ENCODE measurements around the gene ZNF784.

Gene ZNF784

DNA sequence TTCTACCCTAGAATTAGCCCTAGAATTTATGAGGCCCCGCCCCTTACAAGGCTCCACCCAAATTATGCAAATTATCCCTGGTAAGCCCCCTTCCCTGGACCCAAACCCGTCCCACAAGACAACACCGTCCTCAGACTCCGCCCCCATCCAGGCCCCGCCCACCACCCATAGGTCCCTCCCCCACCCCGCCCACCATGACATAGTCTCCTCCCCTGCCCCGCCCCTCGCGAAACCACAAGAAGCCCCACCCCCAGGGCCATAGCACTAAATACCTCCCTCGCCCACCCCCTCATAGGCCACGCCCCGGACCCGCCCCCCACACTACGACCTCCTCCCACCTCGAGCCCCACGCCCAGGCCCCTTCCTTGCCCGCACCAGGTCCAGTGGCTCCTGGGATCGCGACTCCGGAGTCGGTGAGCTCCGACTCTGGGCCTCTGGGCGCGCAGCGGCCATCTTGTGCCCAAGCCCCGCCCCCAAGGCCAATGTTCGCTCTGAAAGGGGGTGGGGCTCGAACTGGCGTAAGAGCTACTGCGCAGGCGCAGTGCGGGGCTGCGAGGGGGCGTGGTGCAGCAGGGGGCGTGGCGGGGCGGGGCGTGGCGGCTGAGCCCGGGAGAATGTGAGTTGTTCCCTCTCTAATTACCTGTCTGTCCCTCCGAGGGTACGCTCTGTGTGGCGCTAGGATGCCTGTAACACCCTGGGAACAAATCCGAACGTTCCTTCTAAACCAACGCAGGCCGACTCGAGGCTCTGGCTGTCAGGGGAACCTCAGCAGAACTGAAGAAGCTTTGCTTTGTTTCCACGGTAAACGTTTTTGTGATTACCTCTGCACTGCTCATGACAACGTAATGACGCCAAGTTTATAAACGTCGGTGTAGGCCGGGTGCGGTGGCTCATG is at the start of gene ZNF784:
Gene ZNF784, minus strand, starts transcription at position 458 of the 895 bp plus-strand sequence. Its CDS starts 5 bp downstream, at position 453.
- DNase-seq (ENCODE audit: low read depth): peak; percentile 81

GRCh38 chr19:55673889-55674288 is 49.5 kb upstream of the ZNF784 start:
- DNase-seq (ENCODE audit: low read depth): no peak

DNA sequence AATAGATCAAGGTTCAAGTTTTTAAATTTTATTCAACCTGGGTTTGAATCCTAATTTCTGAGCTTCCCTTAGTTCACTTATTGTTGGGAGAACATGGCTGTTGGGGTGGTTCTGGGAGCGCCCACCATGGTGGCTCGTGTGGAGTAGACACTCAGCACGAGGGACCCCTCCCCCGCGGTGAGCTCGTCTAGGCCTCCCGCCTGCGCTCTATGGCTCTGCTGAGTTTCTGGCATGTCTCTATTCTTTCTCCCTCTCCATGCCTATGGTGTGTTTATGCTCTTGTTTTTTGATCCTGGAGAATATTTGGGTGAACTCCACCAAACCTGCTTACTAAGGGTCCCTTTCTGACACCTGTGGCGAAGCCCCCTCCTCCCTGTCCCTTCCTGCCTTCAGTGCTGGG is 49.1 kb upstream of the ZNF784 start:
- DNase-seq (ENCODE audit: low read depth): no peak

DNA sequence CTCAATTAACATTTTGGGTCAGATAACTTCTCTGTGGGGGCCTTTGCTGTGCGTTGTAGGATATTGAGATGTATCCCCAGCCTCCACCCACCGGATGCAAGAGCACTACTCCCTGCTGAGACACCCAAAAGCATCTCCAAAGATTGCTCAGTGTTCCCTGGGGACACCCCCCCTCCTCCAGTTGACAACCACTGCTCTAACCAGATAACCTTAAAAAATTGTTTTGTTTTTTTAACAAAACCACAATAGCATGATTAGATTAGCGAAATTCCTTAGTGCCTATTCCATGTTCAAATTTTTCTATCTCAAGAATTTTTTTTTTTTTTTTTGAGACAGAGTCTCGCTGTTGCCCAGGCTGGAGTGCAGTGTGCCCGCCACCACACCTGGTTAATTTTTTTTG is 48.1 kb upstream of the ZNF784 start:
- DNase-seq (ENCODE audit: low read depth): no peak

DNA sequence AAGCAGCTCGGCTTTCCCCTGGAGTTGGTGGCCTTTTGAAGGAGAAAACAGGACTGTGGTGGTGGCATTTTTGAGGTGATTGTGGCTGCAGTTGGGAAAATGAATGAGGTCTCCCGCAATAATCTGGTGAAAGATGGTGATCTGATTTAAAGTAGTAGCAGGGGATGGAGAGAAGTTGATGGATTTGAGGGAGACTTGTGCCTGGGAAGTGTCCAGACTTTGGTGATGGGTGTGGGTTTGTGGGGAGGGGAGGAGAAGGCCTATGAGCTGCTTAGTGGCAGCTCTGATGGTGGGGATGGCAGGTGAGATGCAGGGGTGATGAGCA is 46.6 kb upstream of the ZNF784 start:
- DNase-seq (ENCODE audit: low read depth): no peak

DNA sequence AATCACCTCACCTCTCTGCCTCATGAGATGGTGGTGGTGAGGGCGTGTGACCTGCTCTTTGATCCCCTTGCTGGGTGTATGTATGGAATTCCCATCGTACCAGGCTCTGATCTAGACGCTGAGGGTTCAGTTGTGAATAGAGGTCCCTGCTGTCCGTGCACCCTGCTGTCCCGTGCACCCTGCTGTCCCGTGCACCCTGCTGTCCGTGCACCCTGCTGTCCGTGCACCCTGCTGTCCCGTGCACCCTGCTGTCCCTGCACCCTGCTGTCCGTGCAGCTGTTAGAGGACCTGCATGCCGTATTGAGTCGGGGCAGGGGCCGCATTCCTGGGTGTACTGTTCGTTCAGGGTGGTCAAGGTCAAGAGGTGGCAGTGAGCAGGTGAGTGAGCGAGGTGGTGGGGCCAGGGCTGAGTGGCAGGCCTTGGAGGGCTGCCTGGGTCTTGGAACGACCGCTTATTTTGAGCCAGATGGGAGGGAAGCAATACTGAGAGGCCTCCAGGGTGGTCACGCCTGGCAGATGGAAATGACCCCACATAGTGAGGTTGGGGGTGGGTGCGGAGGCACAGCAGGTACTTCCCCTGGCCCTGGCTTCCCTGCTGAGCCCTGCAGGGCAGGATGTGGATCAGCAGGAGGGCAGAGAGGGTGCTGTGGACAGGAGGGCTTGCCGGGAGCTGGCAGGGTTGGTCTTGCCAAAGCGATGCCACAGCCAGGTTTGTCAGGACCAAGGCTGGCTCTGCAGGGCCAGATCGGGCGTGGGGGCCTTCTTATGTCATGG is 46.1 kb upstream of the ZNF784 start:
- DNase-seq (ENCODE audit: low read depth): no peak

GRCh38 chr19:55669418-55670279 is 45.3 kb upstream of the ZNF784 start:
- DNase-seq (ENCODE audit: low read depth): no peak

DNA sequence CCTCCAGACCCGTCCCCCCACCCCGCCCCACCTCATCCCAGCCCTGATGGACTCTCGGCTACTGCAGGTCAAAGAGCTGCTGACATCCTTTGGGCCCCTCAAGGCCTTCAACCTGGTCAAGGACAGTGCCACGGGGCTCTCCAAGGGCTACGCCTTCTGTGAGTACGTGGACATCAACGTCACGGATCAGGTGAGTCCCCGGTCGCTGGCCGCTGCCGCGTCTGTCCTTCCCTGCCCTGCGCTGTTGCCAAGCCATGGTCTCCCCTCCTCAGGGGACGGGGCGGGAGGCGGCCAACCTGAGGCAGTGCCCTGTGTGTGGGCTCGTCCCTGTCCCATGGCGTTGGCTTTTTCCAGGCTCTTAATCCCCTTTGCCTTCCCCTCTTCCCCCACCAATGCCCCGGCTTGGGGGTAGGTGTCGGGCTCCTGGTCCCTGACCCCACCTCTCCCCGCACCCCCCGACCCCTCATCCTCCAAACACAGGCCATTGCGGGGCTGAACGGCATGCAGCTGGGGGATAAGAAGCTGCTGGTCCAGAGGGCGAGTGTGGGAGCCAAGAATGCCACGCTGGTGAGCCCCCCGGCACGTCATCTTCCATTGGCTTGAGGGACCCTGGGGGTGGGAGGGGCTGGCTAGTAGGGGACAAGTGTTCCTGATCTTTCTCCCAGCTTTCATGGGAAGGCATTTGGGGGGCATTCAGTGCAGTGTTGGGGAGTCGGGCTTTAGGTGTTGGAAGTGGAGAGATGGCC is 44.4 kb upstream of the ZNF784 start:
- no peak for DNase-seq (ENCODE audit: low read depth)

DNA sequence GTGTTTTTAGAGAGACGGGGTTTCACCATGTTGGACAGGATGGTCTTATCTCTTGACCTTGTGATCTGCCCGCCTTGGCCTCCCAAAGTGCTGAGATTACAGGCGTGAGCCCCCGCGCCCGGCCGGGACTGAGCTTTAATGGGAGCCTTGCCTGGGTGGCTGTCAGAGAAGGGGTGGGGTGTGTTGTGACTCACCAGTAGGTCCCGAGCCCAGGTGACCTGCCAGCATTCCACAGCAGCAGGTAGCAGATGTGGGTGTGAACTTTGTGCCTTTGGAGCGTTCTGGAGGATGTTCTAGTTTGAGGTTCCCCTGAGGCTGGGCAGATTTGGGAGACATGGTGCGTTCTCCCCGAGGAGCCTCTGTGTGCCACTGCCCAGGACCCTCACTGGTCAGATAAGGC is 43.6 kb upstream of the ZNF784 start:
- DNase-seq (ENCODE audit: low read depth): no peak

- DNase-seq (ENCODE audit: low read depth): no peak
Observed at GRCh38 chr19:55667511-55667910, 43.1 kb upstream of the ZNF784 start.

DNA sequence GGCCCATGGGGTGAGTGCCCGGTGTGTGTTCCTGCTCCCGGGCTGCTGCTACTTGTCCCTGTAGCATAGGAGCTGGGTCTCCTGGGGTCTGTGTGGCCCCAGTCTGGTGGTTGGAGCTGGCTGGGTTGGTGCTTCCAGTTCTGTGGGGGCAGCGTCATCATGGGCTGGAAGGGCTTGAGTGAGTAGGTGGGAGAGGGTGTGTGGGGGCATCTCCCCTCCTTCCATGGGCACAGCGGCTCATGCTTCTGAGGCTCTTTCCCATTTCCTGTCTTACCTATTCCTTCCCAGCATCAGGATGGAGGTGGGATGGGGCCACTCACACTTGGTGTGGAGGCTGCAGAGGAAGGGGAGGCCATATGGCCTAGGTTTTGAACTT is 42.6 kb upstream of the ZNF784 start:
- no peak for DNase-seq (ENCODE audit: low read depth)

- DNase-seq (ENCODE audit: low read depth): no peak
Observed at GRCh38 chr19:55666343-55667005, 42.1 kb upstream of the ZNF784 start.

- DNase-seq (ENCODE audit: low read depth): no peak
Observed at GRCh38 chr19:55663846-55664536, 39.6 kb upstream of the ZNF784 start.

DNA sequence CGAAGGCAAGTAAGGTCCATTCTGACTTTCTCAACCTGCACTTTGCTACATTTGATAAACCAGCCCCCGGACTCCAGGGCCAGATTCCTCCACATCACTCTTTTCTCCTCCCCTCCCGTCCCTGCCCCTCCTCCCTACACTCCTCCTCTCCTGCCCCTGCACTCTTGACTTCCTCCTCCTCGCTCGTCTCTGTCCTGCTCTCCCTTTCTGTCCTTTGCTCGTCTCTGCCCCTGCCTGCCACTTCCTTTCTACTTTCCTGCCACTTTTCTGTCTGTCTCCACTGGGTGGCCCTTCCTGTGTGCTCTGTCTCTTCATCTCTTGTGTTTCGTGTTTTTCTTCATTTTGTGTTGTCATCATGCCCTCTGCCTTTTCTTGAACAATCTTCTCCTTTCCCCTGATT is 37.5 kb upstream of the ZNF784 start:
- no peak for DNase-seq (ENCODE audit: low read depth)

- DNase-seq (ENCODE audit: low read depth): no peak
Observed at GRCh38 chr19:55660991-55661390, 36.6 kb upstream of the ZNF784 start.

- DNase-seq (ENCODE audit: low read depth): no peak
Observed at GRCh38 chr19:55660404-55660803, 36.0 kb upstream of the ZNF784 start.

GRCh38 chr19:55659822-55660221 is 35.5 kb upstream of the ZNF784 start:
- no peak for DNase-seq (ENCODE audit: low read depth)

DNA sequence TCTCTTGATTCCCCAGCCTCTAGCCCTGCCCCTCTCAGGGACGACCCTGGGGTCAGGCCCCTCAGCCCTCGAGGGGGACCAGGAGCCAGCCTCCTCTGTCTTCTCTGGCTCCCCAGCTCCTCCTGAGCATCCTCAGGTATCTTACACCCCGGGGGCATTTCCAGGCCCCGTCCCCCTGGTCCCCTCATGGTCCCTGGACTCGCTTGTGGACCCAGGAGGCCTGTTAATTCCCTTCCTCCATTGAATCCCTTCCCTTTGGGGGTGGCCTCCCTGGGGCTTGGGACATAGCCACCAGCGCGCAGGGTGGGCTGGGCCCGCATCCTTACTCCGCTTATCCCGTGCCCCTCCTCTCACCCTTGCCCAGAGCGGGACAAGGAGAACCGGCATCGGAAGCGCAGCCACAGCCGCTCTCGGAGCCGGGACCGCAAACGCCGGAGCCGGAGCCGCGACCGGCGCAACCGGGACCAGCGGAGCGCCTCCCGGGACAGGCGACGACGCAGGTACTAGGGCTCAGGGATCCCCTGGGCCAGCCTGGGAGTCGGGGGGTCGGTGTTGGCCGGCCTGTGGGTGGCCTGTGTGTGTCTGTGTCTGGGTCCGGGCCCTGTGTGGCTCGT is 34.6 kb upstream of the ZNF784 start:
- DNase-seq (ENCODE audit: low read depth): no peak

- DNase-seq (ENCODE audit: low read depth): no peak
Observed at GRCh38 chr19:55656988-55657747, 32.8 kb upstream of the ZNF784 start.
